Neural progenitor cell (in vitro differentiated cells): ENCODE data around the gene VIPR1.

Experiments
- CTCF ChIP-seq: fragments of 200-600 bp; sonication (generic); IDR thresholded peaks from 2 replicates; pipeline ENCODE4 v1.5.1; 2017; ENCODE audit warnings: antibody characterized with exemption, mild to moderate bottlenecking
- EZH2 ChIP-seq: fragments of 200-600 bp; sonication (generic); IDR thresholded peaks from 2 replicates; pipeline ENCODE4 v1.6.1; 2017; ENCODE audit warnings: antibody characterized with exemption, mild to moderate bottlenecking, moderate library complexity
- EZH2phosphoT487 ChIP-seq: fragments of 200-600 bp; sonication (generic); IDR thresholded peaks from 2 replicates; pipeline ENCODE4 v1.6.1; 2017; ENCODE audit warnings: antibody characterized with exemption

- TF ChIP-seq CTCF (no peak), EZH2 (no peak), EZH2phosphoT487 (no peak)
Observed at GRCh38 chr3:42456211-42456610, 46.2 kb upstream of the VIPR1 start.
